HG03575 (cell line): ENCODE results near the gene SDC1.

Experiments used
- ATAC-seq: cut with Tn5 transposase; IDR thresholded peaks from one replicate; pipeline ENCODE4 v1.9.1; 2021; ENCODE audit not compliant: unreplicated experiment, insufficient number of reproducible peaks, low FRiP score; ENCODE audit errors: extremely low read depth

The SDC1 gene

GRCh38 chr2:20164734-20165478 is 60.0 kb downstream of the SDC1 start:
- ATAC-seq = no peak

DNA sequence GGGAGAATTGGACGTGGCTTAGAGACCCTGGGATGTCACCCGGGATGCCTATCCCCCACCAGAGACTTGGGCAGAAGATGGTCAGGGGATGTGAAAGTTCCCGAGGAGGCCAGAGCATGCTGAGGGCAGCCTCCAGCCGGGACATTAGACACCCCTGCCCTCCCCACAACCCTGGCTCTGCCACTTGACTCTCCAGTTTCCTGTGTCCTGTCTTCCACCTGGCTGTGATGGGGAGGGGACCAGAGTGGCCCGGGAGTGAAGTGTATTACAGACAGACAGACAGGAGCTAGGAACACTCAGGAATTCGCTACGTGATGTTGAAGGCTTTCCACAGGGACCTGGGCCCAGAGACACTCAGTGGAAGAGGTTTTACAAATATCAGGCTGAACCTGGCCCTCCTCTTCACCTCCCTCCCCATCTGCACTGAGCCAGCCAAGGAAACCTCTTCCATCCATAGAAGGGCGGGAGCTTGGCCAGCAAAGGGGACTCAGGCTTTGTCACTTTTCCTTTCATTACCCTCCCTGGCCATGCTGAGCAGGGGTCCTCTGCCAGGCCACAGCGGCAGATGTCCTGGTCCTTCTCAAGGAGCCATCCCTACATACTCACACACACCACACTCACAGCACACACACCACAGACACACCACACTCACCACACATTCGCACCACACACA is 60.7 kb downstream of the SDC1 start:
- ATAC-seq = no peak

DNA sequence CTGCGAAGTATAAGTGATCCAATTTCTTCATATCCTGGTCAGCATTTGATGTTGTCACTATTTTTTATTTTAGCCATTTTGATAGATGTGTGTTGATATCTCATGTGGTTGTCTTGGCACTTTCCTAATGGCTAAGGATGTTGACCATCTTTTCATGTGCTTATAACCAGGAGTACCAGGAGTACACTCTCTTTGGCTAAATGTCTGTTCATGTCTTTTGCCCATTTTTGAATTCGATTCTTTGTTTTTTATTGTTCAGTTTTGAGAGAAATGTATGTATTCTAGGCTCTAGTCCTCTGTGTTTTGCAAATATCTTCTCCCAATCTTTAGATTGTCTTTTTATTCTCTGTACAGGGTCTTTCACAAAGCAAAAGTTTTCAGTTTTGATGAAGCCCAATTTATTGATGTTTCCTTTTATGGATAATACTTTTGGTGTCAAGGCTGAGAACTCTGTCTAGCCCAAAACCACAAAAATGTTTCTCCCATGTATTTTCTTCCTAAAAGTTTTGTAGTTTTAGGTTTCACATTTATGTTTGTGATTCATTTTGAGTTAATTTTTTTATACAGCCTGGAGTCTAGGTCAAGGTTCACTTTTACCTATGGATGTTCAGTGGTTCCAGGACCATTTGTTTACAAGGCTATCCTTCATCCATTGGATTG is 65.4 kb downstream of the SDC1 start:
- ATAC-seq = no peak

- ATAC-seq = no peak
These were observed 67.6 kb downstream of the SDC1 start for GRCh38 chr2:20157193-20157891.

DNA sequence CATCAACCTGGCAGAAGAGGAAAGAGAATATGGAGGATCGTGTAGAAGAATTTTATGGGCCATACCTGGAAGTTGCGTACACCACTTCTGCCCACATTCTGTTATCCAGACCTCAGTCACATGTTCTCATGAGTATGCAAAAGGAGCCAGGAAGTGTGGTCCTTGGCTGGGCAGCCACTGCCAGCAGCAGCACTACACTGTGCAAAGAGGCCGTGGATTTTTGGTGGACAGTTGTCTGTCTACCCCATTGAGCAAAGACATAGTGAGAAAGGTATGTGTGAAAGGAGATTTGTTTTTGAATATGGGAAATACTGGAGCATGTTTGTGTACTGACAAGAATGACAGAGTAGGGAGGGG is 68.1 kb downstream of the SDC1 start:
- no peak for ATAC-seq

GRCh38 chr2:20156076-20156759 is 68.7 kb downstream of the SDC1 start:
- no peak for ATAC-seq

GRCh38 chr2:20153131-20153851 is 71.6 kb downstream of the SDC1 start:
- no peak for ATAC-seq

DNA sequence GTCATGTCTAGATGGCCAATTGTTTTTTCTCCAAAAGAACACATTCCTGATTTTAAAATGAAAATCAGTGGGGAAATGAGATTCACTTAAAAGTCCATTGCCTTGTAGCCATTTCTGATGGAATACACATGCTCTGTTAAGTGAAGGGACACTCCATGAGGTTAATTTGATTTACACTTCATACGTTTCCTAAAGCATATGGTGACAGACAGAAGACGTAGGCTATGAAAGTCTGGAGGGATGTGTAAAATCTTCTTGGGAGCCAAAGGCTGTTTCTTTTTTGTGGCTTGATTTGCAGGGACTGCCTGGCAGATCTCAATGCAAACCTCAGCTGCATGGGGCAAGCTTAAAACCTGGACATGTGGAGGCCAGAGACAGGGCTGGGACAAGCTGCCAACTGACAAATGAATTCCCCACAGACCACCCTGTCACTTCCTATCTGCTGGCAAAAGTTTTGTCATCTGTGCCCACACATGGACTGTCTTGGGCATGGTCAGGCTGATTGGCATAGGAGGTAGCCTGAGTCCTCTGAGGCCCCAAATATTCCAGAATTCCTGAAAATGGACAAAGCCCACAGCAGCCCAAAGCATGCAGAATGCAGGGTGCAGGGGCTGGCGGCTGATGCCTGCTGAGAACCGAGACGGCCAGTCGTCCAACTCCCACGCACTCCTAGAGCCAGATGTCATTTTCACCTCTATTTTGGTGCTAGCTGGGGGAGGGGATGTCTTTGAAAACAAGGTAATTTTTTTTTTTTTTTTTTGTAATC is 73.9 kb downstream of the SDC1 start:
- no peak for ATAC-seq
